HG03378 (cell line): ENCODE measurements around the gene THUMPD1.
"Not testable (repeated sequence)": the region's sequence is repeated elsewhere in the genome, so short reads cannot be mapped to it uniquely, and the experiment has no call there.

ENCODE experiments used
- ATAC-seq: cut with Tn5 transposase; IDR thresholded peaks from one replicate; pipeline ENCODE4 v1.9.1; 2021; ENCODE audit warnings: mild to moderate bottlenecking, moderate library complexity; ENCODE audit not compliant: unreplicated experiment

Gene THUMPD1, protein sequence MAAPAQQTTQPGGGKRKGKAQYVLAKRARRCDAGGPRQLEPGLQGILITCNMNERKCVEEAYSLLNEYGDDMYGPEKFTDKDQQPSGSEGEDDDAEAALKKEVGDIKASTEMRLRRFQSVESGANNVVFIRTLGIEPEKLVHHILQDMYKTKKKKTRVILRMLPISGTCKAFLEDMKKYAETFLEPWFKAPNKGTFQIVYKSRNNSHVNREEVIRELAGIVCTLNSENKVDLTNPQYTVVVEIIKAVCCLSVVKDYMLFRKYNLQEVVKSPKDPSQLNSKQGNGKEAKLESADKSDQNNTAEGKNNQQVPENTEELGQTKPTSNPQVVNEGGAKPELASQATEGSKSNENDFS

DNA sequence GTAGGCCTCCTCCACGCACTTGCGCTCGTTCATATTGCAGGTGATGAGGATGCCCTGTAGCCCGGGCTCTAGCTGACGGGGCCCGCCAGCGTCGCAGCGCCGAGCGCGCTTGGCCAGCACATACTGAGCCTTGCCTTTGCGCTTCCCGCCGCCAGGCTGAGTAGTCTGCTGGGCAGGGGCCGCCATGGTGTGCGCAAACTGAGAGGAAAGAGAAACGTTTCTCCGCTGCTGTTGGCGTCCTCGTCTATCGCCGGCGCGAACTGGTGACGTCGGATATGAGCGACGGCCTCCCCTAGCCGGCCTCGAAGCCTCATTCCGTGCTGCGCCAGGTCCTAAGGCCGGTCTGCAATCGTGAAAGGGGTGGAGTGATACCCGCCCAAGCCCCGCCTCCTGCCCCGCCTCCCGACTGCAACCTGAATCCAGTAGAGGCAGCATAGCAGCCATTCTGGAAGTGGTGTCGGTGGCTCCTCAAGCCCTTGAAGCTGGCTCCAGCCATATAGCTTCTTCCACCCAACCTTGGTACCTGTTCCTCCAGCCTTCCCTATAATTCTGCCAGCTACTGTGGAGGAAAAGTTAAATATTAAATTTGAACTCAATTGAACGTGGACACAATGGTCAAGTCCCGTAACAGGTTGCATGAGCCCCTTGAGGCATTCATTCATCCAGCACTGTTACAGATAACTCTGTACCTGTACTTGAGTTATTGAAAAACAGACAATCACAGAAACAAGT is at the start of gene THUMPD1:
Gene THUMPD1, minus strand, starts transcription at position 265 of the 732 bp plus-strand sequence. Its CDS starts 79 bp downstream, at position 186.
- peak; percentile 67 for ATAC-seq

DNA sequence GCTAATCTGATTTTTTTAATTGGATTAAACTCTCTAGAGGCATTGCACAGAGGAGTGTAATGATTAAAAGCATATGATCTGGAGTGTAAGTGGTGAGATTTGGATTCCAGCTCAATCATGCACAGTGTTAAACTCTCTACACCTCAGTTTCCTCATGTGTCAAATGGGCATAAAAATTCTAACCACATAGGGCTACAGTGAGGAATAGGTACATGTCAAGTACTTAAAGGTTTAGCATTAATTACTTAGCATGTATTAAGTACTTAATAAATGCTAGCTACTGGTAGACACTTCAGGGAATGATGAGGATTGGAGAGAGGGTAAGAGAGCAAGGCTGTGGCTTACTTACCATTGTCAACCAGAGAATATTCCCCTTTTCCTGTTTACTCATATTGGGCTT is 47.5 kb upstream of the THUMPD1 start:
- ATAC-seq: no peak

DNA sequence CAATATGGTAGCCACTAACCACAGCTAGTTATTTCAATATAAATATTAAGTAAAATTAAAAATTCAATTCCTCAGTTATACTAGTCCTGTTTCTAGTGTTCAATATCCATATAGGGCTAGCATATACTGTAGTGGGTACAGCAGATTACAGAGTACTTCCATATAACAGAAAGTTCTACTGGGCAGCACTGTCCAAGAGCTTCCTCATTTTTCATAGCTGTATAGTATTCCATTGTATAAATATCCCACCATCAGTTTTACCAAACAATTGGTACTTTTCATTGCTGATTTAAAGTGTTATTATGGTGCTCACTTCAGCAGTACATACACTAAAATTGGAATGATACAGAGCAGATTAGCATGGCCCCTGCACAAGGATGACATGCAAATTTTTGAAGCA is 42.6 kb upstream of the THUMPD1 start:
- no peak for ATAC-seq

DNA sequence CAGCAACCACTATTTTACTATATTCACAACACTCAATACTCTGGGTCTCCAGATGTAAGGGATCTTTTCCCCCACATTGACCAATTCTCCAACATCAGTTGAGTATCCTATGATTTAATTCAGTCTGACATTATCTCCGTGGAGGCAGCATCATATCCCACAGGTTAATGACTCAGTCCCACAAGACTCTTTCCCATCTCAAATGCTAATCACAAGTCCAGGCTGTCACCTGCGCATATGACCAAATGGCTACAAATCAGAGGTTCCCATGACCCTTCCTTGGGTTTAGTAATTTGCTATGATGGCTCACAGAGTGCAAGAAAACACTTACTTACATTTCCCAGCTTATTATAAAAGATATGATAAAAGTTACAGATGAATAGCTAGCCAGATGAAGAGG is 40.9 kb upstream of the THUMPD1 start:
- ATAC-seq: no peak

DNA sequence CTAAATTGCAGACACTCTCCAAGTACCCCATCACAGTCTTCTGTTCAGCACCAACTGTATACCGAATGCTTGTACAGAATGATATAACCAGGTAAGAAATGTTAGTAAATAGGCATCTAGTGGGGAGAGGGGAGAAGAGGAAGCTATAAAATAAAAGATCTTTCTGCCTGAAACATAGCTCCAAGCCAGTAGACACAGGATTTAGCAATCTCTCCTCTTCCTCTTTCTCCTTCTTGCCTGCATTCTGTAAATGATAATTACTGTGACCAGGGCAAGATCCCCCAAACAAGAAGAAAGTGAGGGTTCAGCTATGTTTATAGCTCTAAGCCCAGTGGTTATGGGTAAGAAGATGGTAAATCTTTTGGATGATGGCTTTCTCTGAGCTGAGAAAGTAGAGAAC is 40.1 kb upstream of the THUMPD1 start:
- no peak for ATAC-seq

GRCh38 chr16:20774703-20775362 is 33.2 kb upstream of the THUMPD1 start:
- ATAC-seq: no peak

- ATAC-seq: no peak
Measured at GRCh38 chr16:20773679-20774078, 32.1 kb upstream of the THUMPD1 start.

GRCh38 chr16:20768818-20769217 is 27.2 kb upstream of the THUMPD1 start:
- ATAC-seq: no peak

GRCh38 chr16:20768121-20768520 is 26.5 kb upstream of the THUMPD1 start:
- no peak for ATAC-seq

DNA sequence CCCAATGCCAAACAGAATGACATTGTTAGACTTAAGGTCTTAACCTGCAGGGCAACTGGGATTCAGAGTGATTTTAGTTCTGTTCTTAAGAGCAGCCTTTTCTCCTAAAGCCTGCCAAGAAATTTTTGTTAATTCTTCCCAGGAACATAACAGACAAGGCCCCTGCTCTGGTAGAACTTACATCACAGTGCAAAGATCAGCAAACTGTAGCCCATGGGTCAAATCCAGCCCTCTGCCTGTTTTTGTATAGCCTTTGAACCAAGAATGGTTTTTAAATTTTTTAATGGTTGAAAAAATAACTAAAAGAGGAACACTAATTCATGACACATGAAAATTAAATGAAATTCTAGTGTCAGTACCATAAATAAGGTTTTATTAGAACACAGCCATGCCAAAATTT is 26.0 kb upstream of the THUMPD1 start:
- no peak for ATAC-seq

DNA sequence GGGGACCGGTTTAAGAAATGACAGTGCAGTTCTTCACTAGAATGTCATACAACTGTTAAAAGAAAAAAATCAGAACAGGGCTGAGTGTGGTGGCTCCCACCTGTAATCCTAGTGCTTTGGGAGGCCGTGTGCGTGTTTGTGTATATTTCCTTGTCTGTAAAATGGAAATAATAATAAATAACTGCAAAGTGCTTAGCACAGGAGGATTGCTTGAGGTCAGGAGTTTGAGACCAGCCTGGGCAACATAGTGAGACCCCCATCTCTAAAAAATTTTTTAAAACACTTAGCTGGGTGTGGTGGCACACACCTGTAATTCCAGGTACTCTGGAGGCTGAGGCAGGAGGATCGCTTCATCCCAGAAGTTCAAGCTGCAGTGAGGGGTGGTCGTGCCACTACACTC is 24.7 kb upstream of the THUMPD1 start:
- no peak for ATAC-seq

- ATAC-seq: no peak
Measured at GRCh38 chr16:20765732-20766131, 24.1 kb upstream of the THUMPD1 start.

DNA sequence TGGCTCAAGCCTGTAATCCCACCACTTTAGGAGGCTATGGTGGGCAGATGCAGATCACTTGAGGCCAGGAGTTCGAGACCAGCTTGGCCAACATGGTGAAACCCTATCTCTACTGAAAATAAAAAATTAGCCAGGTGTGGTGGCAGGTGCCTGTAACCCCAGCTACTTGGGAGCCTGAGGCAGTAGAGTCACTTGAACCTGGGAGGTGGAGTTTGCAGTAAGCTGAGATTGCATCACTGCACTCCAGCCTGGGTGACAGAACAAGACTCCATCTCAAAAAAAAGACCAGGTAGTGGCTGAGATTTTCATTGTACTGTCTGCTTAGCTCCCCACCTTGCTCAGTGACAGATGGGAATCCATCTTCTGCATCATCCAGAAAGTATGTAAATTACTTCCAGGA is 22.8 kb upstream of the THUMPD1 start:
- ATAC-seq: not testable (repeated sequence)

- ATAC-seq: peak; percentile 98
Measured at GRCh38 chr16:20763461-20764232, 22.0 kb upstream of the THUMPD1 start, which contains the start of gene ACSM3. Gene ACSM3, plus strand, starts transcription at chr16:20764014. Its CDS starts 6,021 bp downstream, at chr16:20770035.

- ATAC-seq: no peak
Measured at GRCh38 chr16:20762404-20763123, 20.9 kb upstream of the THUMPD1 start.

DNA sequence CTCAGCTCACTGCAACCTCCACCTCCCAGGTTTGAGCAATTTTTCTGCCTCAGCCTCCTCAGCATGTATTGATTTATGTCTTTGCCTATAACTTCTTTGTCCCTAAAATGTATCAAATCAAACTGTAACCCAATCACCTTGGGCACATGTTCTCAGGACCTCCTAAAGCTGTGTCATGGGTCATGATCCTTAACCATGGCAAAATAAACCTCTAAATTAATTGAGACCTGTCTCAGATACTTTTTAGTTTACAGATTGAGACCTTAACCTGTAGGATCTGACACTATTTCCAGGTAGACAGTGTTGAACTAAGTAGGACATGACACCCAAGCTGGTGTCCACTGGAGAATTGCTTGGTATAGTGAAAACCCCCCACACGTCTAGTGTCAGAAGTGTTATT is 19.6 kb upstream of the THUMPD1 start:
- no peak for ATAC-seq

GRCh38 chr16:20760346-20760745 is 18.7 kb upstream of the THUMPD1 start:
- no peak for ATAC-seq

DNA sequence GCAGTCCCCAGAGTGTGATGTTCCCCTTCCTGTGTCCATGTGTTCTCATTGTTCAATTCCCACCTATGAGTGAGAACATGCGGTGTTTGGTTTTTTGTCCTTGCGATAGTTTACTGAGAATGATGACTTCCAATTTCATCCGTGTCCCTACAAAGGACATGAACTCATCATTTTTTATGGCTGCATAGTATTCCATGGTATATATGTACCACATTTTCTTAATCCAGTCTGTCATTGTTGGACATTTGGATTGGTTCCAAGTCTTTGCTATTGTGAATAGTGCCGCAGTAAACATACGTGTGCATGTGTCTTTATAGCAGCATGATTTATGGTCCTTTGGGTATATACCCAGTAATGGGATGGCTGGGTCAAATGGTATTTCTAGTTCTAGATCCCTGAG is 14.2 kb upstream of the THUMPD1 start:
- not testable (repeated sequence) for ATAC-seq

- no peak for ATAC-seq
Measured at GRCh38 chr16:20755238-20755637, 13.6 kb upstream of the THUMPD1 start.

DNA sequence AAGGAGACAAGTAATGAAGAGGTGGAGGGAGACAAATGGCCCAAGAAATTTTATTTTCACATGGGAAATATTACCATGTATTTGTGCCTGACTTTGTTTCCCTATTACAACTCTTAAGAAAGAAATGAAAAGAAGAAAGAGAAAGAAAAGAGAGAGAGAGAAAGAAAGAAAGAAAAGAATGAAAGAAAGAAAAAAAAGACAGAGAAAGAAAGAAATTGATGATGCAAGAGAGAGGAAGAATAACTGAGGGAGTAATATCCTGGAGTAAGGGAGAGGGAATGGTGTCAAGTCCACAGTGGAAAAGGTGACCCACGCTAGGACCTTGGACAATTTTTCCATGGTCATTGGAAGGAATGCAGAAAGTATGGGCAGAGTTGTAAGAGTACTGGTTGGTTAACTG is 12.1 kb upstream of the THUMPD1 start:
- no peak for ATAC-seq
